RPMI8226 (cell line): Measurements from ENCODE around the gene SLC27A5.
"Not testable (repeated sequence)": the region's sequence is repeated elsewhere in the genome, so short reads cannot be mapped to it uniquely, and the experiment has no call there.

Source experiments
- DNase-seq: peaks from one replicate; pipeline ENCODE4 v3.0.0-alpha.2; 2015

The SLC27A5 gene

DNA sequence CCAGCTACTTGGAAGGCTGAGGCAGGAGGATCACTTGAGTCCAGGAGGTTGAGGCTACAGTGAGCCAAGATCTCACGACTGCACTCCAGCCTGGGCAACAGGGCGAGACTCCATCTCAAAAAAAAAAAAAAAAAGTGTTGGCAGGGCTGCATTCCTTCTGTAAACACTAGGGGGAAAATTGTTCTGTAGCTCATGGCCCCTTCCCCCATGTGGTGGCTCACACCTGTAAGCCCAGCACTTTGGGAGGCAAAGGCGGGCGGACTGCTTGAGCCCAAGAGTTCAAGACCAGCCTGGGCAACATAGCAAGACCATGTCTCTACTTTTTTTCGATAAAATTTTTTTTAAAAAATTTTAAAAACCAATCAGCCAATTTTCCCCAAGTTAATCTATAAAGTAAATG is 27.4 kb downstream of the SLC27A5 start:
- DNase-seq = not testable (repeated sequence)

DNA sequence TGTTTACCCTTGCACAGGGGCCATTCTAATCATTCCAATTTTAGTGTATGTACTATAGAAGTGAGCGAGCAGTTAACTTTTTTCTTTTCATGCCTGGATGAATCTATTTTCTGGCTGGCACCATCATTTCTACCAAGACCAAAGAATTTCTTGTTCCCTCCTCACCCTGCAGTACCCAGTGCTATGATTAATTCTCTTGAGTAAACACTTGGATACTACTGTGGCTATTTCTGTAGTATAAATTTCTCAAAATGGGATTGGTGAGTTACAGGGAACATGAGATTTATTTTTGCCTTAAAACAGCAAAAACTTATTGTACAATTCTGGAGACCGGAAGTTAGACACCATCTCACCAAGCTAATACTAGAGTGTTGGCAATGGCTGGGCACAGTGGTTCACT is 28.0 kb downstream of the SLC27A5 start:
- no peak for DNase-seq

DNA sequence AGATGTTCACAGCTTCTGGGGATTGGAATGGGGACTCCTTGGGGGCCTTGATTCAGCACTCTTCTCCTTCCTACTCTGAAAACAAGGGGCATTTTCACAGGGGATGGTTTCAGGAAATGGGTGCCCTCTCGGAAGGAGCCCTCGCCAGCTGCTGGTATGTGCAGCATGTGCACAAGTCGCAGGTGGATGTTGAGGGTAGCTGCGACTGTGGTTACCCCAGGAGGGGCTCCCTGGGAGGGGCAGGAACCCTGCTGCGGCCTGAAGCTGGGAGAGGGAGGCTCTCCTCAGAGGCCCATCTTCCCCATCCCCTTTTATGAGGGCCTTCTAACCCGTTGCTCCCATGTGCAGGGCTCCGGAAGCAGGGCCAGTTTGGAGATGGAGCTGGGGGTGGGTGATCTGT is 29.4 kb downstream of the SLC27A5 start:
- no peak for DNase-seq

DNA sequence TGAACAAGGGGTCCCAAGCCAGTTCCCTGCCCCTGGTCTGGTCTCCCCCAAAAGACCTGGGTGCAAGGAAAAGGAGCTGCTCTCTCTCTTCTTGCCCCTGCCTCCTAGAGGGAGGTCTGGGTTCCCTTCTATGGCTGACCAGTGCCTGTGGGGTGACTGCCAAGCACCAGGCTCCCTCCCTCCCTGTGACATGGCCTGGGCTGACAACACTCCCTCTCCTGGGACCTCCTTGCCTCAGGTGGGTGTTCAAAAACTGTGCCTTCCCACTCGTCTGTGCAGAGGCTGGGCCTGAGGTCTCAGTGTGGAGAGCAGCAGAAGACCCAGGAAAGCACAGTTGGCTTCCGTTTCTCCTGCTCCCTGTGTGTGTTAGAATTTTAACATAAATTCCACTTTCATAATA is 31.0 kb downstream of the SLC27A5 start:
- no peak for DNase-seq

DNA sequence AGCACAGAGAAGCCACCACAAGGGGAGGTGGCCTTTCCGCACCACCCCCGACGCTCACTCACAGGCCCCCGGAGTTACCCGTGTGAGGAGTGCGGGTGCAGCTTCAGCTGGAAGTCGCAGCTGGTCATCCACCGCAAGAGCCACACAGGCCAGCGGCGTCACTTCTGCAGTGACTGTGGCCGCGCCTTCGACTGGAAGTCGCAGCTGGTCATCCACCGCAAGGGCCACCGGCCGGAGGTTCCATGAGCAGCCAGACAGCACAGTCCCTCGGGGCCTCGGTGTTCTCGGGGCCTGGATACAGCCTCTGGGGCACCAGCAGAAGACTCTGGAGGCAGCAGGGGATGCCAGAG is 31.3 kb downstream of the SLC27A5 start:
- no peak for DNase-seq

DNA sequence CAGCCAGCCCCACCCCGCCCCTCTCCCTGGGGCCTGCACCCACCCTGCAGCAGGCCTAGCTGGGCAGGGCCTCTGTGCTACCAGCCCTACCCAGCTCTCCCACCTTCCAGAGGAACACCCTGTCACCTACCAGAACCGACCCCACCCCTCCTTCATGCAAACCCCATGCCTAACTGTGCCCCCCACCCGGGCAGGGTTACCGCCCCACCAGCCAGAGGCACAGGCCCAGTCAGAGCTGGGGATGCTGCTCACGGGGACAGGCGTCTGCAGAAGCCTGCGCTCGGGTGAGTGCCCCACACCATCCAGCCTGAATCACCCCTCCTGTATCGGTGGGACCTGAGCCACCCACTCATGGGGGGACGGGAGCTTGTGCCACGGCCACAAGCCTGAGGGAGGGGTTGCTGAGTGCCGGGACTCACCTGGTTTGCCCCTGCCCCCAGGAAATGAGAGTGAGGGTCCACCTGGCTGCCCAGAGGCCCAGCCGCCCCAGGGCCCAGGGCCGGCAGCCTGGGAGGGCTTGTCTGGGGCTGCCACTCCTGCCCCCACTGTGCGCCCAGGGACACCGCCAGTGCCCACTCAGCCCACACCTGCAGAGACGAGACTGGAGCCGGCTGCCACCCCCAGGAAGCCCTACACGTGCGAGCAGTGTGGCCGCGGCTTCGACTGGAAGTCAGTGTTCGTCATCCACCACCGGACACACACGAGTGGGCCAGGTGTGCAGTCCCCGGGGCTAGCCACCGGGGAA is 31.9 kb downstream of the SLC27A5 start:
- DNase-seq = no peak

DNA sequence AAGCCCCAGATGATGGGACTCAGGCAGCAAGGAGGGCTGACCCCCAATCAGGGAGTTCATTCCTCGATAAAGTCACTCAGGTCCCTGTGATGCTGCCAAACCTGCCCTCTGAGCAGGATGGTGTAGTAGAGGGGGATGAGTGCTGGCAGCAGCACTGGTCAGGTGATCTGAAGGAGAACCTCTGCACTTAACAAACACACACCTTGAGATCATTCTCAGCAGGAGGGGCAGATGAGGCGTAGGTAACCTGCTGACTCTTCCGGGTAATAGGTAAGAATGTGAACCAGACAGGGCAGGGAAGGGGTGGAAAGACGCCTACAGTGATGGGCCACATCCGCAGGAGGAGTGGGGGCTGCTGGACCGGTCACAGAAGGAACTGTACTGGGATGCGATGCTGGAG is 32.5 kb downstream of the SLC27A5 start:
- no peak for DNase-seq

DNA sequence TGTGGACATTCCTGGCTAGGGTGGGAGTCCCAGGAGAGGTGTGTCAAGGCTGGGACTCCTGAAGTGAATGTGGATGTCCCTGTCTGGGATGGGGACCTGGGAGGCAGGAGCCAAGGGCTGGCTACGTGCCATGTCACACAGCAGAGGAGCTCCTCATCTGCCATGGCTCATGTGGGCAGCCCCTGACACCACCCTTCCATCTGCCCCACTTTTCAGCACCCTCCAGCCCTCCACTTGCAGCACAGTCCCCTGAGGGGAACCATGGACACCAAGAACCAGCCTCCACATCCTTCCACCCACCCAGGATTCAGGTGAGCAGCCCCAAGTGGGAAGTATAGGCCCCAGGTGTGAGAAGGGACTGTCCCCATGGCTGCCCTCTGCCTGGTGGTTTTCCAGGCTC is 33.9 kb downstream of the SLC27A5 start:
- no peak for DNase-seq

DNA sequence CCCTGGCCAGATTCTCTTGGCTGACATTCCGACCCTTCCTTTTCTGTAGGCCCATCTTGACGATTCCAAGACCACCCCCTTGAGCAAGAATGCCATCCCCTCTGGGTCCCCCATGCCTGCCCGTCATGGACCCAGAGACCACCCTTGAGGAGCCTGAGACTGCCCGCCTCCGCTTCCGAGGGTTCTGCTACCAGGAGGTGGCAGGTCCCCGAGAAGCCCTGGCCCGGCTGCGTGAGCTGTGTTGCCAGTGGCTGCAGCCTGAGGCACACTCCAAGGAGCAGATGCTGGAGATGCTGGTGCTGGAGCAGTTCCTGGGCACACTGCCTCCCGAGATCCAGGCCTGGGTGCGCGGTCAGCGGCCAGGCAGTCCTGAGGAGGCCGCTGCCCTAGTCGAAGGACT is 34.7 kb downstream of the SLC27A5 start:
- no peak for DNase-seq

DNA sequence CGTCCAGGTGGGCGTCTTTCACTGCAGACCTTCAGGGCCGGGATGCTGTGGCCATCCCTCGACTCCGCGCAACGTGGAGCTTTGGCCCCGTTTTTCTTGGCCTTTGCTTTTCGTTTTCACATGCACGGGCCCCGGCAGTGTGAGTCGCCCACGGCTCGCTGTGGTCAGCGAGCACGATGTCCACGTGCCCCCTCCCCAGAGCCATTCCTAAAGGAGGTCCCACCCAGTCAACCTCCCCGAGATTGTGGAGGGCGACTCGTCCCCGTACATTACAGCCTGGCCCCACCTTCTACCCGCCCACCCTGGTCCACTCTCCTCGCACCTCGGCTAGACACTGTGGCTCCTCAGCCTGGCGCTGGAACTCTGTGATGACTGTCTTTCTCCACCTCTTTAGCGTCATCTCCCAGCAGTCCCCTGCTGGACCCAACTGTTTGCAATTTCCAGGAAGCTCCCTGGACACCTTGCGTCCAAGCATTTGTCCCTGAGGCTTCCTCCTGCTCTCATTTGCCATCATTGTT is 35.2 kb downstream of the SLC27A5 start:
- DNase-seq = no peak

DNA sequence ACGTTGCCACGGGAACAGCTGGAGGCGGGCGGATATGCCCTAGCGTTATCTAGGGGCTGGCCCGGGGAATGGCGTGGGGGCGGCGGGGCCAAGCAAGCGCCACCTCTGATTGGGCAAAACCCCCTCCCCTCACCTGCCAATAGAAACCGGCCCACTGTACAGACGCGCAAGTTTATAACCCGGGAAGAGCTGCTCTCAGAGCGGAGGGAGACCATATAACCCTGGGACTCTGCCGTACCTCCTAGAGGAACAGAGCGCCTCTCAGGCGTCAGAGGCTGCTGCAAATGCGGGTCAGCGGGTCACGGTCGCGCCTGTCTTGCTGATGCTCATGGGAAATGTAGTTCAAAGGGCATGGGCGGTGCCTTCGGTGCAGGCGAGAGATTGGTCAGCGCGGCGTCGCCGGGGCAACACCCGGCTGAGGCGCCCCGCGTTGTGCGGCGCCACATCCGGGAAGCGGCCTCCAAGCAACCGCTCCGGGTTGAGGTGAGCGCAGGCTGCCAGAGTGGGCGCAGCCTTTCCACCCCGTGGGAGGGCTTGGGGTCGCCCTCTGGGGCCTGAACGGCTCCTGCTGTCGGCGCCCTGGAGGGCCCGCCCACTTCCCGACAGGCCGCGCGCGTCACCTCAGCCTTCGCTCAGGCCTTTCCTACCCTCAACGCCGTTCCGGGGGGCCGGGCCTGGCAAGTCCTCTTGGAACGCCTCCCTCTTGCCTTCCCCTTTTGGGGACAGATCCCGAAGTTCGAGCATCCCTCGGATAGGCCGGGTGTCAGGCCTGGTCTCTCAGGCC is 35.9 kb downstream of the SLC27A5 start, which contains the start of gene ZNF446:
Gene ZNF446, plus strand, starts transcription at position 639 of the 784 bp plus-strand sequence. CDS start 867 bp downstream, outside the sequence.
- DNase-seq = peak; percentile 96

DNA sequence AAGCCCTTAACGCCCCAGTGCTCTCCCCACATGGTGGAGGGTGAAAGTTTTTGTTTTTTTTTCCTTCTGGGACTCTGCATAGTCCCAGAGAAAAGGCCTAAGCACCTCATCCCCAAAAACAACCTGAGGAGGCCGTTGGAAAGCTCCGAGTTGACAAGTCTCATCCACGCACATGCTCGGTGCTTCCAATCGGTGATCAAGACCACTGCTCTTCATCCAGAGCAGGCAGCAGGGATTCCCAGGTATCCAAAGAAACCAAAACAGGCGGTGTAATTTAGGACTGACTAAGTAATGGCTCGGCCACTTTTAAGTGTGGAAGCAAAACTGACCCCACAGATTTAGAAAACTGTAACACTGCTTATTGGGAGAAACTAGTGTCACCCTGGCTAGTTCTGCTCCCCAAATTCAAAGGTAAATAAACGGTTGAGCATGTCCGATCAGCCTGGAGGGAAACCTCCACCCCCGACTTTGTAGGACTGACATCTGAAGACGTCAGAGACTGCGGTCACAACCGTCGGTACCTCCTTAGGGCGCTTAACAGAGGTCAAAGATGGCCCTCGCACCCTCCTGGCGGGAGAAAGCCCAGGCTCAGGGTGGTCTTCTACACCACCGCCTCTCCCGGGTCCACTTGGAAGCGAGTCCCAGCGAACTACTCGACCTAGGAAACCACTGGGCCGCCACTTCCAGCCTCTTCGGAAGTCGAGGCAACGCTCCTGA is 36.6 kb downstream of the SLC27A5 start:
- no peak for DNase-seq

DNA sequence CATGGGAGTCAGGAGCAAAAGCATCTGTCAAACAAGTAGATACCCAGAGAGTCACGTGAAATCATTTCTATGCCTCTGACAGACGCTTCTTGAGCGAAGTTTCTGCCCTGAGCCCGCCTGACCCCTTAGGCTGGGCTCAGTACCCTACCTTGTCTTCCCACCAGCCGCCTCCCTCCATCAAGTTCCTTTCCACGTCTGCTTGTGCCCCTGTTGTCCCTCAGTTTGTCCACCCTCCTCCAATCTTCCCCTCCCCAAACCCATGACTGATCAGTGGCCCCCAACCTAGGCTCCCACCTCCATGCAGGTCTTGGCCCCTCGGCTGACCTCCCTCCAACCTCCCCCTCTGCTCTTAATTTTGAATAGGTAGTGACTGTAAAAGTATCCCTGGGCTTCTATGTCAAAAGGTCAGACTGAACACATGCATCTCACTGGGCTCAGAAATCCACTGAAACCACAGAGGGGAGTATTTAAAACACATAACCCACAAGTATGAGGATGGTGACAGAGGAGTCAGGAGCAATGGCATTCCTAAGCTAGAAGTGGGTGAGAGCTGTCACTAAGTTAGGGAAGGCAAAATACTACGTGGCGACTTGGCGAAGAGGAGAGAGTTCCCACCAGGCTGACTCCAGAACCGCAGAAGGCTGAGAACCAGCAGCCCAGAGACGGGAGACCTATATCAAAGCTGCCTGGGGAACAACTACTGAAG is 37.3 kb downstream of the SLC27A5 start:
- DNase-seq = no peak

DNA sequence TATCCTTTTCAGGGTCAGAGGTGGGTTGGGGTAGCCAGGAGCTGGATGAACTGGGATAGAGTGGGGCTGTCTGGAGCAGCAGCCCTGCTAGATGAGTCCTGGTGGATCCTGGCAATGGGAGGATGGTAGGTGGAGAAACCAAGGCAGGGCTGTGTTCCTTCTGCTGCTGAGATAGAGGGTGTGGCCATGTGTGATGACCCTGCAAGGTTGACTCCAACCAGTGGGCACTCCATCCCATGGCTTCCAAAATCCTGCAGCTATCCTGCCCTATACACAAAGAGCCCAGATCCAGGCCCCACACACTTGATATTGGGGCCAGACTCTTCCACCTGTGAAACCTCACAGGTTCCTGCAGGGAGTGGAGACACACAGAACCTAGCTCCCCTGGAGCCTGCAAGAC is 38.0 kb downstream of the SLC27A5 start:
- DNase-seq = no peak

DNA sequence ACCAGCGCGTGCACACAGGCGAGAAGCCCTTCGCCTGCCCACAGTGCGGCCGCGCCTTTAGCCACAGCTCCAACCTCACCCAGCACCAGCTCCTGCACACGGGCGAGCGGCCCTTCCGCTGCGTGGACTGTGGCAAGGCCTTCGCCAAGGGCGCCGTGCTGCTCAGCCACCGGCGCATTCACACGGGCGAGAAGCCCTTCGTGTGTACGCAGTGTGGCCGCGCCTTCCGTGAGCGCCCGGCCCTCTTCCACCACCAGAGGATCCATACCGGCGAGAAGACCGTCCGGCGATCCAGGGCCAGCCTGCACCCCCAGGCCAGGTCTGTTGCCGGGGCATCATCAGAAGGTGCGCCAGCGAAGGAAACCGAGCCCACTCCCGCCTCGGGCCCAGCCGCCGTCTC is 40.1 kb downstream of the SLC27A5 start:
- DNase-seq = no peak

DNA sequence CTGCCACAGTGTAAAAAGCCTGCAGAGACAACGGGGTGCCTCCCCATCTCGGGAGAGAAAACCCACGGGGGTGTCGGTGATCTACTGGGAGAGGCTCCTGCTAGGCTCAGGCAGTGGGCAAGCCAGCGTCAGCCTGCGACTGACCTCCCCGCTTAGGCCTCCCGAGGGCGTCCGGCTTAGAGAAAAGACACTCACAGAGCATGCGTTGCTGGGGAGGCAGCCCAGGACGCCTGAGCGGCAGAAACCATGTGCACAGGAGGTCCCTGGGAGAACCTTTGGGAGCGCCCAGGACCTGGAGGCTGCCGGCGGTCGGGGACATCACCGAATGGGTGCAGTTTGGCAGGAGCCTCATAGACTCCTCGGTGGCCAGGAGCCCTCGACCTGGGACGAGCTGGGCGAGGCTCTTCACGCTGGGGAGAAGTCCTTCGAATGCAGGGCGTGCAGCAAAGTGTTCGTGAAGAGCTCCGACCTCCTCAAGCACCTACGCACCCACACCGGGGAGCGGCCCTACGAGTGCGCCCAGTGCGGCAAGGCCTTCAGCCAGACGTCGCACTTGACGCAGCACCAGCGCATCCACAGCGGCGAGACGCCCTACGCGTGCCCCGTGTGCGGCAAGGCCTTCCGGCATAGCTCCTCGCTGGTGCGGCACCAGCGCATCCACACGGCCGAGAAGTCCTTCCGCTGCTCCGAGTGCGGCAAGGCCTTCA is 40.8 kb downstream of the SLC27A5 start:
- DNase-seq = not testable (repeated sequence)

DNA sequence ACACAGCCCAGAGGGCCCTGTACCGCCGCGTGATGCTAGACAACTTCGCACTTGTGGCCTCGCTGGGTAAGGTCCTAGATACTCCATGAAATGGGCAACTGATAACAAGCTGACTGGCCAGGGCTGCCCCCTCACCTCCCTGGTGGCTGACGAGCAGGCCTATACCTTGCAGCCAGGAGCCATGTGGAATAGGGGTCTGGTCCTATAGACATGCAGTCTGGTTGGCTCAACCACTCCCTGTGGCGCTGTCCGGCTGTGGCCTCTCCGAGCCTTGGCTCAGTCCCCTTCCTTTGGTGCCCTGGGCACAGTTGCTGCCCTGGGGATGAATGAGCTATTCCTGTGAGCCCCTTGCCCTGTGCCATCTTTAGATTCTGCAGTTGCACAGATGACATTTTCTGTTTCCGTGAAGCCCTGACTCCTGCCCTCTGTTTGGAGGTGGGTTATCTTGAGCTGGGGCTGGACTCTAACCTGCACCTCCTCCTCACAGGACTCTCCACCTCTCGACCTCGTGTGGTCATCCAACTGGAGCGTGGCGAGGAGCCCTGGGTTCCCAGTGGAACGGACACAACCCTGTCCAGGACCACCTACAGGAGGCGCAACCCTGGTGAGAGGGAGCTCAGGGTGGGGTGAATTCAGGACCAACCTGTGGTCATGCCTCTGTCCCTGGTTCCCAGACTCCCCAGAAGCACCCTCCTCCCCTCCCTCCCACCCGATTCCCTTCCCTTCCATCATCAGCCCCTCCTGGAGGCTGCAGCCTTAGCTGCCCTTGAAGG is 42.4 kb downstream of the SLC27A5 start:
- DNase-seq = no peak

DNA sequence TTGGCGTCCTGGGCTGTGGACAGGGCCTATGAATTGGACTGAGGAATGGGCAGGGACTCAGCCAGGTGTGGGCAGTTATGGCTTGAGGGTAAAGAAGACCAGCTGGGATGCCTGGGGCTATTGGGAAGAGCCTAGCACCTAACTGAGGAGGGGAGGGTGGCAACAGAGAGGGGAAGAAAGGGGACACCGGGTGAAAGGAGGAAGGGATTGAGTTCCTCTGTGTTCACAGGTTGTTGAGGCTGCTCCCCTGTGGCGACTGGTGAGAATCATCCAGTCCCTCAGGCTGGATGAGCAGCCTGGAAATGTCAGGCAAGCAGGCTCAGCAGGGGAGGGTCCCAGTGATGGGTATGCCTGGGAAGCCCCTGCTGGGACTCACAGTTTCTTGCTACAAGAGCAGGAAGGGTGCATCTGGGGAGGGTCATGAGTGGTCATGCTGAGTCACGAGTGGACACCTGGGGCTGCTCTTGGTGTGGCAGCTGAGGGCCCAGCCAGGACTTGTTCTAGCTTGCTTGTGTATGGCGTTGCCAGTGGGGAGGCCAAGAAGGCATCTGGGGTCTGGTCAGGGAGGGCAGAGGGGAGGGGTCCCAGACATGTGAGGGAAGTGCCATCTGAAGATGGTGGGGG is 43.5 kb downstream of the SLC27A5 start:
- no peak for DNase-seq

DNA sequence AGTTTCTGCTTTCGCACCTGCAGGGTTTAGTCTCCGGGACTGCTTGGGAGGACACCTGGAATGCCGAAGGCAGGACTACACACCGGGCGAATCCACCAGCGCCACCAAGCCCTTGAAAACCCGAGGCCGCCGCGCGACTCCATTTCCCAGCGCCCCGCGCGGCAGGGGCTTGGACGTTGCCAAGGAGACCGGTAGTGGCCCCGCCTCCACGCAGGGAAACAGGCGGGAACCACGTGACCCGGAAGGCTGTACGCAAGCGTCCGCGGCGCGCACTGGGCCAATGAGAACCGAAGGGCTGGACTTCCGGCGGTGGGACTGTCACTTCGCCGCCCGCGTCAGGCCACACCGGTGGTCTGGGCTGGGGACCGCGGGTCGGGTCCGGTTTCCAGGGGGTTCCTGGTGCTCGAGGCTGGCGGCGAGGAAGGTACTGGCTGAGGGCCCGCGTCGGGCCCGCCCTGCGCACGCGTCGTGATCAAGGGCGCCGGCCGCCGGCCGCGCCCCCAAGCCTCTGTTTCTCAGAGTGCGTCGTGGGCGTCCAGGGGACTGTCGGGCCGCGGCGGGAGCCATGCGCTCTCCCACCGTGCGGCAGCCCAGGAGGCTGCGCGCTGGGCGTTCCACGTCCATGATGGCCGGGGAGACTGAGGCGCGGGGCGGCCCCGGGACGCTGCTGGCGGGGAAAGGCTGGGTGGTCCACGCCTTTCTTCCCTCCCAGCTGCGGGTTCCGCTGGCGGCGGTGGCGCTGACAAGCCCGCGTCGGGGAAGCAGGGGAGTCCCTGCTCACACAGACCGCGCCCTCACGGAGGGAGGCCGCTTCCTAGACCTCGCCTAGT is 44.8 kb downstream of the SLC27A5 start, which contains the start of gene ZNF324:
Gene ZNF324, plus strand, starts transcription at position 321 of the 830 bp plus-strand sequence. CDS start 2,106 bp downstream, outside the sequence.
- peak; percentile 99 for DNase-seq
